ENCODE results near the gene DDI2. TPM values are rescaled to one million over a fixed set of nuclear protein-coding genes. Genes with fewer than 3 reads are reported as not detected.

Gene DDI2
- total RNA-seq, 1 experiment from 2014 or later: 27.0 TPM

- BruUV-seq (replicated peaks): no TSS peak
- Mint-ChIP-seq H3K9me3 (ENCODE audit: low read depth, unreplicated experiment) (no peaks in the 10 kb centered on the region), H3K27me3 (ENCODE audit: unreplicated experiment) (no peaks in the 10 kb centered on the region), H3K27ac (ENCODE audit: unreplicated experiment) (no peak overlapping the region), H3K36me3 (ENCODE audit: insufficient read depth, unreplicated experiment) (no peaks in the 10 kb centered on the region), H3K4me1 (ENCODE audit: low read depth, unreplicated experiment) (peaks cover 11% of the 10 kb centered on the region), H3K4me3 (ENCODE audit: low read depth, unreplicated experiment) (peak overlapping the region; percentile 30)
- CTCF ChIA-PET: no interaction called here
- peak; percentile 34 for DNase-seq
- intact Hi-C loops (cut with micrococcal nuclease; ENCODE audit: unreplicated experiment): no loop called here
- TF ChIP-seq CTCF (IDR thresholded peaks at IDR 0.05; ENCODE audit: unreplicated experiment): no peak
Observed at GRCh38 chr1:15702722-15703550, 85.7 kb downstream of the DDI2 start.

GRCh38 chr1:15703562-15703961 is 86.3 kb downstream of the DDI2 start:
- H3K4me3 Mint-ChIP-seq (ENCODE audit: low read depth, unreplicated experiment): peak overlapping the region; percentile 30
- TF ChIP-seq CTCF (IDR thresholded peaks at IDR 0.05; ENCODE audit: unreplicated experiment): no peak
- H3K9me3 Mint-ChIP-seq (ENCODE audit: low read depth, unreplicated experiment): no peaks in the 10 kb centered on the region
- peaks cover 11% of the 10 kb centered on the region for H3K4me1 Mint-ChIP-seq (ENCODE audit: low read depth, unreplicated experiment)
- BruUV-seq (replicated peaks): no TSS peak
- no peaks in the 10 kb centered on the region for H3K27me3 Mint-ChIP-seq (ENCODE audit: unreplicated experiment)
- intact Hi-C loops (cut with micrococcal nuclease; ENCODE audit: unreplicated experiment): no loop called here
- no peaks in the 10 kb centered on the region for H3K36me3 Mint-ChIP-seq (ENCODE audit: insufficient read depth, unreplicated experiment)
- CTCF ChIA-PET: no interaction called here
- DNase-seq: no peak
- no peak overlapping the region for H3K27ac Mint-ChIP-seq (ENCODE audit: unreplicated experiment)

- no TSS peak for BruUV-seq (replicated peaks)
- no peak for DNase-seq
- H3K4me3 Mint-ChIP-seq (ENCODE audit: low read depth, unreplicated experiment): no peak overlapping the region
- CTCF ChIA-PET: no interaction called here
- intact Hi-C loops (cut with micrococcal nuclease; ENCODE audit: unreplicated experiment): no loop called here
- no peaks in the 10 kb centered on the region for H3K36me3 Mint-ChIP-seq (ENCODE audit: insufficient read depth, unreplicated experiment)
- H3K27me3 Mint-ChIP-seq (ENCODE audit: unreplicated experiment): no peaks in the 10 kb centered on the region
- no peak overlapping the region for H3K27ac Mint-ChIP-seq (ENCODE audit: unreplicated experiment)
- H3K9me3 Mint-ChIP-seq (ENCODE audit: low read depth, unreplicated experiment): no peaks in the 10 kb centered on the region
- no peak for TF ChIP-seq CTCF (IDR thresholded peaks at IDR 0.05; ENCODE audit: unreplicated experiment)
- H3K4me1 Mint-ChIP-seq (ENCODE audit: low read depth, unreplicated experiment): peaks cover 11% of the 10 kb centered on the region
Observed at GRCh38 chr1:15704526-15705183, 87.4 kb downstream of the DDI2 start.

GRCh38 chr1:15705184-15705566 is 87.9 kb downstream of the DDI2 start:
- Mint-ChIP-seq H3K36me3 (ENCODE audit: insufficient read depth, unreplicated experiment) (no peaks in the 10 kb centered on the region), H3K4me3 (ENCODE audit: low read depth, unreplicated experiment) (no peak overlapping the region), H3K9me3 (ENCODE audit: low read depth, unreplicated experiment) (no peaks in the 10 kb centered on the region), H3K27ac (ENCODE audit: unreplicated experiment) (no peak overlapping the region), H3K27me3 (ENCODE audit: unreplicated experiment) (no peaks in the 10 kb centered on the region), H3K4me1 (ENCODE audit: low read depth, unreplicated experiment) (peaks cover 11% of the 10 kb centered on the region)
- BruUV-seq (replicated peaks): no TSS peak
- intact Hi-C loops (cut with micrococcal nuclease; ENCODE audit: unreplicated experiment): no loop called here
- CTCF ChIA-PET: no interaction called here
- no peak for TF ChIP-seq CTCF (IDR thresholded peaks at IDR 0.05; ENCODE audit: unreplicated experiment)
- no peak for DNase-seq

Data from Calu3 (cell line).